DND-41 (cell line): ENCODE data around the gene HDAC4.

Experiments
- ATAC-seq: fragments of 200-7000 bp; cut with Tn5 transposase; 3 replicates; pipeline ENCODE4 v1.9.1; 2021; ENCODE audit warnings: low read depth; ENCODE audit not compliant: insufficient read depth
- DNase-seq: peaks from one replicate; pipeline ENCODE4 v3.0.0-alpha.2; 2020
- H2AFZ ChIP-seq: 2 replicates; pipeline ENCODE4 v1.6.0; 2012; ENCODE audit warnings: low read depth, low read length
- H3K27ac ChIP-seq: 2 replicates; pipeline ENCODE4 v1.5.1; 2012; ENCODE audit warnings: low read length, inconsistent platforms
- H3K27me3 ChIP-seq: fragments of 200-600 bp; sonication (generic); 2 replicates; pipeline ENCODE4 v1.6.0; 2012; ENCODE audit warnings: low read length, mild to moderate bottlenecking, inconsistent platforms; ENCODE audit not compliant: insufficient read depth, poor library complexity
- H3K36me3 ChIP-seq: 2 replicates; pipeline ENCODE4 v1.5.1; 2012; ENCODE audit warnings: low read length, inconsistent platforms; ENCODE audit not compliant: insufficient read depth
- H3K4me1 ChIP-seq: 2 replicates; pipeline ENCODE4 v1.5.1; 2012; ENCODE audit warnings: mild to moderate bottlenecking, low read length; ENCODE audit not compliant: insufficient read depth
- H3K4me2 ChIP-seq: 2 replicates; pipeline ENCODE4 v1.6.0; 2012; ENCODE audit warnings: mild to moderate bottlenecking, moderate library complexity, low read length, inconsistent platforms; ENCODE audit not compliant: insufficient read depth
- H3K4me3 ChIP-seq, 2 experiments: fragments of 200-600 bp in 1 of 2; shearing (Covaris generic) in 1 of 2; 2 replicates each; pipeline ENCODE4 v1.5.1; 2012 to 2016; ENCODE audit warnings: inconsistent platforms in 2 of 2, low read length in 2 of 2, mild to moderate bottlenecking in 2 of 2, low read depth in 1 of 2, moderate library complexity in 1 of 2
- H3K79me2 ChIP-seq: 2 replicates; pipeline ENCODE4 v1.6.0; 2012; ENCODE audit warnings: low read length, inconsistent platforms; ENCODE audit not compliant: insufficient read depth
- H3K9ac ChIP-seq: 2 replicates; pipeline ENCODE4 v1.6.0; 2012; ENCODE audit warnings: low read depth, mild to moderate bottlenecking, inconsistent platforms, low read length, moderate library complexity
- H3K9me3 ChIP-seq: 2 replicates; pipeline ENCODE4 v1.5.1; 2012; ENCODE audit warnings: low read length, moderate library complexity, mild to moderate bottlenecking, inconsistent platforms; ENCODE audit not compliant: insufficient read depth, severe bottlenecking
- H4K20me1 ChIP-seq: 2 replicates; pipeline ENCODE4 v1.6.0; 2012; ENCODE audit warnings: low read length; ENCODE audit not compliant: insufficient read depth
- CTCF ChIP-seq: IDR thresholded peaks from 2 replicates; pipeline ENCODE4 v1.5.1; 2012; ENCODE audit warnings: borderline replicate concordance, low read length, moderate library complexity, mild to moderate bottlenecking; ENCODE audit not compliant: poor library complexity, severe bottlenecking; ENCODE audit errors: extremely low read depth
- EZH2 ChIP-seq: IDR thresholded peaks from 3 replicates; pipeline ENCODE4 v1.6.1; 2012; ENCODE audit warnings: borderline replicate concordance, low read depth, mild to moderate bottlenecking, moderate library complexity, low read length, inconsistent platforms; ENCODE audit not compliant: severe bottlenecking

The HDAC4 gene

GRCh38 chr2:239092571-239093294, 308.1 kb downstream of the HDAC4 start:
- no peak overlapping the region for H3K4me2 ChIP-seq
- H3K36me3 ChIP-seq = peaks cover 93% of the 10 kb centered on the region
- no peaks in the 10 kb centered on the region for H3K27me3 ChIP-seq
- TF ChIP-seq EZH2 = no peak
- TF ChIP-seq CTCF = no peak
- no peak overlapping the region for H3K9ac ChIP-seq
- H3K4me3 ChIP-seq = no peak overlapping the region
- no peaks in the 10 kb centered on the region for H3K4me1 ChIP-seq
- H2AFZ ChIP-seq = no peak overlapping the region
- no peaks in the 10 kb centered on the region for H3K9me3 ChIP-seq
- H4K20me1 ChIP-seq = peaks cover 42% of the 10 kb centered on the region
- H3K79me2 ChIP-seq = 0 out of 2 replicates have a peak, but pooled peaks cover 9% of the 10 kb centered on the region
- no peak for ATAC-seq
- no peak for DNase-seq
- H3K27ac ChIP-seq = no peak overlapping the region

- Histone ChIP-seq H3K27me3 (no peaks in the 10 kb centered on the region), H3K4me2 (no peak overlapping the region), H3K9me3 (no peaks in the 10 kb centered on the region), H3K79me2 (0 out of 2 replicates have a peak, but pooled peaks cover 8% of the 10 kb centered on the region), H3K4me1 (no peaks in the 10 kb centered on the region), H2AFZ (no peak overlapping the region), H3K36me3 (peaks cover 92% of the 10 kb centered on the region), H3K27ac (no peak overlapping the region), H3K9ac (no peak overlapping the region), H4K20me1 (peaks cover 41% of the 10 kb centered on the region), H3K4me3 (no peak overlapping the region)
- no peak for ATAC-seq
- TF ChIP-seq CTCF = no peak
- TF ChIP-seq EZH2 = no peak
- no peak for DNase-seq
Measured at GRCh38 chr2:239089884-239090283, 310.9 kb downstream of the HDAC4 start.

GRCh38 chr2:239087046-239087710, 313.6 kb downstream of the HDAC4 start:
- DNase-seq (no peak), ATAC-seq (no peak)
- Histone ChIP-seq H2AFZ (no peak overlapping the region), H3K4me3 (no peak overlapping the region), H3K79me2 (peaks cover 10% of the 10 kb centered on the region), H3K36me3 (peaks cover 92% of the 10 kb centered on the region), H3K27ac (no peak overlapping the region), H3K9me3 (no peaks in the 10 kb centered on the region), H3K4me2 (no peak overlapping the region), H4K20me1 (peaks cover 57% of the 10 kb centered on the region), H3K27me3 (no peaks in the 10 kb centered on the region), H3K4me1 (no peaks in the 10 kb centered on the region), H3K9ac (no peak overlapping the region)
- TF ChIP-seq CTCF (no peak), EZH2 (no peak)
